Transverse colon (tissue), 4 donors: ENCODE results near the gene SUN1. TPM values are rescaled to one million over a fixed set of nuclear protein-coding genes. Genes with fewer than 3 reads are reported as not detected.

Experiments
- DNase-seq: peaks from one replicate; pipeline ENCODE4 v3.0.0-alpha.2; 2019
- H3K27ac ChIP-seq, 4 donors: fragments of 200-600 bp; sonication (generic); 2 replicates each; pipeline ENCODE4 v1.5.1; 2016 to 2018; ENCODE audit warnings: inconsistent platforms in 4 of 4
- H3K27me3 ChIP-seq: fragments of 200-600 bp; sonication (generic); 2 replicates; pipeline ENCODE4 v1.5.1; 2017; ENCODE audit warnings: inconsistent platforms
- H3K36me3 ChIP-seq, 4 donors: fragments of 200-600 bp; sonication (generic); 2 replicates each; pipeline ENCODE4 v1.5.1; 2017 to 2019; ENCODE audit warnings: inconsistent platforms in 4 of 4
- H3K4me1 ChIP-seq, 4 donors: fragments of 200-600 bp; sonication (generic); 2 replicates each; pipeline ENCODE4 v1.5.1; 2017 to 2020; ENCODE audit warnings: inconsistent platforms in 4 of 4
- H3K4me3 ChIP-seq, 4 donors: fragments of 200-600 bp; sonication (generic); 1 replicate in 1 of 4; 2 replicates in 3 of 4; pipeline versions ENCODE4 v1.5.1 to v1.6.1; 2017 to 2019; ENCODE audit warnings: inconsistent platforms in 4 of 4
- H3K9me3 ChIP-seq, 2 donors: fragments of 200-600 bp; sonication (generic); 2 replicates each; pipeline ENCODE4 v1.5.1; 2017 to 2019; ENCODE audit warnings: inconsistent platforms in 2 of 2
- EP300 ChIP-seq: sonication (generic); formaldehyde crosslinking; IDR thresholded peaks from one replicate; pipeline ENCODE4 v1.6.1; 2017; ENCODE audit warnings: antibody characterized with exemption, low read depth
- POLR2A ChIP-seq: fragments of 450-650 bp; IDR thresholded peaks from one replicate; pipeline ENCODE4 v1.6.1; 2016; ENCODE audit warnings: antibody characterized with exemption, mild to moderate bottlenecking, moderate library complexity
- POLR2AphosphoS5 ChIP-seq, 3 donors: sonication (generic); formaldehyde crosslinking; IDR thresholded peaks; one replicate each; pipeline ENCODE4 v1.6.1; 2016; ENCODE audit warnings: antibody characterized with exemption in 3 of 3
- WGBS, 2 donors: methylation state at CpG; one replicate each; pipeline ENCODE4 v1.1.5; 2018; ENCODE audit warnings: low coverage in 1 of 2; 5-methylcytosine and 5-hydroxymethylcytosine counted together
- in situ Hi-C, 4 donors: fragments of 200-750 bp; cut with MboI; loops; one replicate each; pipeline versions ENCODE4 v1.15.0 to v1.15.1; 2017; ENCODE audit warnings: low sequenced_read_pairs in 3 of 4, low pct_ligation_motif_present in 1 of 4, low pct_unique_long_range_greater_than_20kb in 1 of 4
- intact Hi-C: fragments of 100-400 bp; cut with DNase I; formaldehyde crosslinking; loops from one replicate; pipeline ENCODE4 v1.15.1; 2023; ENCODE audit warnings: low total_unique reads
- total RNA-seq, 4 donors: library from RNA; depleted of rRNA; stranded (reverse); fragments of >200 nt; gene quantifications; one replicate each; pipeline ENCODE4 v1.1.0, GENCODE V29; 2016
- TF ChIP-seq, protein P1 (sequence below), 5 experiments: fragments of 200-600 bp in 3 of 5; fragments of 450-650 bp in 2 of 5; sonication (generic) in 3 of 5; IDR thresholded peaks; 1 replicate in 2 of 5; 2 replicates in 3 of 5; pipeline ENCODE4 v1.5.1; 2016 to 2017; ENCODE audit warnings: antibody characterized with exemption in 5 of 5, inconsistent platforms in 3 of 5, mild to moderate bottlenecking in 2 of 5, moderate library complexity in 1 of 5

The SUN1 gene
- total RNA-seq, 4 donors from 2014 or later: 92.7 to 569 (median 162) TPM

DNA sequence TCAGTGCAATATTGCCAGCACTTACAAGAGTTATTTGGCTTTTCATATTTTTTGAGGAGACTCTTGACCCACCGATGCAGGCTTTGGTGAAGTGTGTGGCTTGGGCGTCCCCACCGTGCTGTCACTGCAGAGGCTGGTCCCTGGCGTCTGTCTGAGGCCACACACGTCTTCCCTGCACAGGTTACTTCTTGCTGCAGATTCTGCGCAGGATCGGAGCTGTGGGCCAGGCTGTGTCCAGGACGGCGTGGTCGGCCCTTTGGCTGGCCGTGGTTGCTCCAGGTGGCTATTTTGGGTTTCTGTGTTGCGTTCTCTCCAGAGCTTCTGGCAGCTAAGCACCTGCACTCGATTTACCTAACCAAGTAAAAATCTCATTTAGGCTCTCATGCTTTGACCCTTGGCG lies 18.9 kb downstream of the SUN1 start:
- WGBS, 2 donors: 90% methylated on average over 14 of the region's 14 CpGs; no CpG with 5 or more reads in 1 of the 2 donors
- no peak for DNase-seq
- H3K27ac ChIP-seq: no peak overlapping the region
- H3K4me3 ChIP-seq: no peak overlapping the region
- peaks cover 0 to 59% (median 29%) of the 10 kb centered on the region in 4 donors for H3K36me3 ChIP-seq
- no peaks in the 10 kb centered on the region for H3K9me3 ChIP-seq
- intact Hi-C loops: no loop called here
- H3K27me3 ChIP-seq: no peaks in the 10 kb centered on the region
- TF ChIP-seq, protein P1, sequence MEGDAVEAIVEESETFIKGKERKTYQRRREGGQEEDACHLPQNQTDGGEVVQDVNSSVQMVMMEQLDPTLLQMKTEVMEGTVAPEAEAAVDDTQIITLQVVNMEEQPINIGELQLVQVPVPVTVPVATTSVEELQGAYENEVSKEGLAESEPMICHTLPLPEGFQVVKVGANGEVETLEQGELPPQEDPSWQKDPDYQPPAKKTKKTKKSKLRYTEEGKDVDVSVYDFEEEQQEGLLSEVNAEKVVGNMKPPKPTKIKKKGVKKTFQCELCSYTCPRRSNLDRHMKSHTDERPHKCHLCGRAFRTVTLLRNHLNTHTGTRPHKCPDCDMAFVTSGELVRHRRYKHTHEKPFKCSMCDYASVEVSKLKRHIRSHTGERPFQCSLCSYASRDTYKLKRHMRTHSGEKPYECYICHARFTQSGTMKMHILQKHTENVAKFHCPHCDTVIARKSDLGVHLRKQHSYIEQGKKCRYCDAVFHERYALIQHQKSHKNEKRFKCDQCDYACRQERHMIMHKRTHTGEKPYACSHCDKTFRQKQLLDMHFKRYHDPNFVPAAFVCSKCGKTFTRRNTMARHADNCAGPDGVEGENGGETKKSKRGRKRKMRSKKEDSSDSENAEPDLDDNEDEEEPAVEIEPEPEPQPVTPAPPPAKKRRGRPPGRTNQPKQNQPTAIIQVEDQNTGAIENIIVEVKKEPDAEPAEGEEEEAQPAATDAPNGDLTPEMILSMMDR (IDR thresholded peaks at IDR 0.05): no peak
- TF ChIP-seq POLR2AphosphoS5 (IDR thresholded peaks at IDR 0.05): no peak
- TF ChIP-seq EP300: no peak
- no peak for TF ChIP-seq POLR2A
- H3K4me1 ChIP-seq: no peaks in the 10 kb centered on the region
- in situ Hi-C loops: no loop called here

DNA sequence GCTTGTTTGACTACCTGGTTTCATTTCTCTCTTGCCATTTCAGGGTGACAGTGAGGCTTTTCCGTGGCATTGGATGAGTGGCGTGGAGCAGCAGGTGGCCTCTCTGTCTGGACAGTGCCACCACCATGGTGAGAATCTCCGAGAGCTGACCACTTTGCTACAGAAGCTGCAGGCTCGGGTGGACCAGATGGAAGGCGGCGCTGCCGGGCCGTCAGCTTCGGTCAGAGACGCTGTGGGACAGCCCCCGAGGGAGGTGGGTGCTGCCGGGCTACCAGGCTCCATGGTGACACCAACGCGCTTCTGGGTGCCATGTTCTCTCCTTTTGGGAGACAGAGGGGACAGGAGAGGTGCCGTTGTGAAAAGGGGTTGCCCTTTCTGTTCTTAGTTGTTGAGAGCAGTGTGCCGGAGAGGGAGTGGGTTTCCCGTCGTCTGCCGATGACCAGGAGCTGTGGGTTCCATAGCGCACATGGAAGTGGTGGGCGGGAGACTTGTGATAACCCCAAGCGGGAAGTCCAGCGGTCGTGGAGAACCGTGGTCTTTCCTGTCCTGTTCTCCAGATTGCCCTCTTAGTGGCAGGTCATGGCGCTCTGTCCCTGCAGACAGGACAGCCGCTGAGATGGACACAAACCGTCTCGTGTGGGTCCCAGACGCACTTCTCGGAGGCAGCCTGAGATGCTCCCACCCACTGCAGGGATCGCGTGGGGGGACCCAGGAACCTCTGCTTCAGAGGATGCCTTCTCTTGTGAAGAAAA lies 21.3 kb downstream of the SUN1 start:
- DNase-seq: no peak
- in situ Hi-C loops: no loop called here
- Histone ChIP-seq H3K36me3 (peaks cover 0 to 76% (median 34%) of the 10 kb centered on the region in 4 donors), H3K4me1 (no peaks in the 10 kb centered on the region), H3K27me3 (no peaks in the 10 kb centered on the region), H3K27ac (no peak overlapping the region), H3K9me3 (no peaks in the 10 kb centered on the region), H3K4me3 (no peak overlapping the region)
- WGBS, 2 donors: 75 to 86% methylated on average over 14 to 33 of the region's 33 CpGs
- intact Hi-C loops: no loop called here
- TF ChIP-seq POLR2A (no peak), POLR2AphosphoS5 (IDR thresholded peaks at IDR 0.05) (no peak), EP300 (no peak)
- TF ChIP-seq, protein P1 (IDR thresholded peaks at IDR 0.05): no peak

DNA sequence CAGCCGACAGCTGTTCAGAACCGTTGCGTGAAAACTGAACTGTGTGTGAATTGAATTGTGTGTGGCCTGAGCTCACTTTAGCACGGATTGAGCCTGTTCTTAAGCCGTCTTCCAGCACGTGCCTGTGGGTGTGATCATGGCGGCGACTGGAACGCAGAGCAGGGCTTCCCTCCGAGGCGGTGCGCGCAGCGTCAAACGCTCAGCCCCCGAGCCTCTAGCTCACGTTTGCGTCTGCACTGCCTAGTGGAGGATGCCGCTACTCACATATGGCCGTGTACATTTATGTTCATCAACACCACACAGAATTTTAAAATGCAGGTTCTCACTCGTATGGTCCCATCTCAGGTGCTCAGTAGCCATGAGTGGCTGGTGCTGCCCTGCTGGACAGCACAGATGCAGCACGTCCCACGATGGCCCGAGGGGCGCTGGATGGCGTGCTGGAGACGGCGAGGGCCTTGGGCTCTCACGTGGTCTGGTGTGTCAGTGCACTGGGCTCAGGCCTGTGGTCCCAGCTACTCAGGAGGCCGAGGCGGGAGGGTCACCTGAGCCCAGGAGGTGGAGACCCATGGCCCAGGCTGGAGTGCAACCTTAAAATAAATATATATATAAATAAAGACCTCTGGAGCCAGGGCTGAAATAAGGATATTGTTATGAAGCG lies 22.0 kb downstream of the SUN1 start:
- Histone ChIP-seq H3K4me1 (no peaks in the 10 kb centered on the region), H3K36me3 (peaks cover 0 to 82% (median 31%) of the 10 kb centered on the region in 4 donors), H3K4me3 (no peak overlapping the region), H3K27ac (no peak overlapping the region), H3K27me3 (no peaks in the 10 kb centered on the region), H3K9me3 (no peaks in the 10 kb centered on the region)
- TF ChIP-seq, protein P1 (IDR thresholded peaks at IDR 0.05): no peak
- in situ Hi-C loops (no loop called here), intact Hi-C loops (no loop called here)
- 92% methylated on average over 32 of the region's 32 CpGs; no CpG with 5 or more reads in 1 of the 2 donors for WGBS, 2 donors
- no peak for DNase-seq

DNA sequence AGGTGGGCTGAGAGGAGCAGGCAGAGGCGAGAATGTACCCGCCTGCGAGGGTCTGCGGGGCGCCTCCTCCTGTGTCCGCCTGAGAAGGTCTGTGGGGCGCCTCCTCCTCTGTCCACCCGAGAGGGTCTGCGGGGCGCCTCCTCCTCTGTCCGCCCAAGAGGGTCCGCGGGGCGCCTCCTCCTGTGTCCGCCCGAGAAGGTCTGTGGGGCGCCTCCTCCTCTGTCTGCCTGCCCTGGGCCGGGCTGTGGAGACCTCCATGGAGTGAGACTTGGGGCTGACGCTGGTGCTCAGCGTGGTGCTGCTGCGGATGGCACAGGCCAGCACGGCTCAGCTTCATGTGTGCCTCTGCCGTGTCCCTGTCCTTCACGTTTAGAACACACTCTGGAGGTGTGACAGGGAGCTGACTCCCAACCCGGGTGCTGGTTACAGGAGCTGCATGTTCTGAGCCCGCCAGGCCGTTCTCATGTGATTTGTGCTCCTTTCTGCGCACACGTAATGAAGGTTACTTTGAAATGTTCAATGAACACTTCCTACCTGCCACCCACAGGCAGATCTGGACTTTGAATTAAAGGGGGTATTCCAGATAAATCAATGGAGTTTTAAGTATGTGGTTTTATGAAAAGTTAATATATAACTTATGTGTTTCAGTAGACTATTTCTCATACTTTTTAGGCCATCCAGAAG lies 23.6 kb downstream of the SUN1 start:
- no peak for DNase-seq
- TF ChIP-seq, protein P1 (IDR thresholded peaks at IDR 0.05): no peak
- TF ChIP-seq POLR2AphosphoS5 (IDR thresholded peaks at IDR 0.05): no peak
- H3K4me3 ChIP-seq: no peak overlapping the region
- peaks cover 0 to 81% (median 29%) of the 10 kb centered on the region in 4 donors for H3K36me3 ChIP-seq
- in situ Hi-C loops (no loop called here), intact Hi-C loops (no loop called here)
- no peaks in the 10 kb centered on the region for H3K4me1 ChIP-seq
- no peaks in the 10 kb centered on the region for H3K27me3 ChIP-seq
- H3K9me3 ChIP-seq: no peaks in the 10 kb centered on the region
- H3K27ac ChIP-seq: no peak overlapping the region
- 95% methylated on average over 17 of the region's 29 CpGs; no CpG with 5 or more reads in 1 of the 2 donors for WGBS, 2 donors
